ENCODE data around the gene EXOC1.
"Not testable (repeated sequence)": the region's sequence is repeated elsewhere in the genome, so short reads cannot be mapped to it uniquely, and the experiment has no call there.

Gene EXOC1

GRCh38 chr4:55853484-55854046, at the start of gene EXOC1:
TSS of gene EXOC1 (plus strand) at chr4:55853648. CDS start at chr4:55858324, 4,676 bp downstream.
- DNase-seq: peak; percentile 96

GRCh38 chr4:55807556-55807955, 45.9 kb upstream of the EXOC1 start:
- peak; percentile 40 for DNase-seq

- no peak for DNase-seq
Observed at GRCh38 chr4:55808186-55808585, 45.3 kb upstream of the EXOC1 start.

GRCh38 chr4:55808632-55809031, 44.8 kb upstream of the EXOC1 start:
- DNase-seq: no peak

GRCh38 chr4:55817691-55818090, 35.8 kb upstream of the EXOC1 start:
- no peak for DNase-seq

GRCh38 chr4:55819634-55820033, 33.8 kb upstream of the EXOC1 start, which contains the start of gene EXOC1L:
TSS of gene EXOC1L (plus strand) at chr4:55819790. CDS start at chr4:55820027, 237 bp downstream.
- no peak for DNase-seq

GRCh38 chr4:55820279-55820678, 33.2 kb upstream of the EXOC1 start:
- no peak for DNase-seq

GRCh38 chr4:55822329-55822728, 31.1 kb upstream of the EXOC1 start:
- no peak for DNase-seq

GRCh38 chr4:55824865-55825264, 28.6 kb upstream of the EXOC1 start:
- no peak for DNase-seq

GRCh38 chr4:55826986-55827385, 26.5 kb upstream of the EXOC1 start:
- DNase-seq: no peak

- DNase-seq: no peak
Observed at GRCh38 chr4:55827582-55827981, 25.9 kb upstream of the EXOC1 start.

- no peak for DNase-seq
Observed at GRCh38 chr4:55830048-55830447, 23.4 kb upstream of the EXOC1 start.

- peak; percentile 6 for DNase-seq
Observed at GRCh38 chr4:55830716-55831115, 22.7 kb upstream of the EXOC1 start.

- DNase-seq: no peak
Observed at GRCh38 chr4:55834086-55834795, 19.2 kb upstream of the EXOC1 start.

- no peak for DNase-seq
Observed at GRCh38 chr4:55837903-55838302, 15.5 kb upstream of the EXOC1 start.

GRCh38 chr4:55838356-55838755, 15.1 kb upstream of the EXOC1 start:
- DNase-seq: no peak

GRCh38 chr4:55838952-55839351, 14.5 kb upstream of the EXOC1 start:
- no peak for DNase-seq

GRCh38 chr4:55840956-55841355, 12.5 kb upstream of the EXOC1 start:
- DNase-seq: no peak

GRCh38 chr4:55841373-55842239, 11.8 kb upstream of the EXOC1 start:
- peak; percentile 45 for DNase-seq

- not testable (repeated sequence) for DNase-seq
Observed at GRCh38 chr4:55842312-55842711, 11.1 kb upstream of the EXOC1 start.

- no peak for DNase-seq
Observed at GRCh38 chr4:55849724-55850123, 3.7 kb upstream of the EXOC1 start.

- DNase-seq: no peak
Observed at GRCh38 chr4:55851885-55852284, 1.6 kb upstream of the EXOC1 start.

- peak; percentile 7 for DNase-seq
Observed at GRCh38 chr4:55854129-55854528, 681 bp downstream of the EXOC1 start.

GRCh38 chr4:55857586-55857985, 4.1 kb downstream of the EXOC1 start:
- DNase-seq: no peak

Measured in DMS53 (cell line).